NAMALWA (cell line): ENCODE results near the gene MSX2.

Experiments used
- DNase-seq: peaks from one replicate; pipeline ENCODE4 v3.0.0-alpha.2; 2015; ENCODE audit warnings: low spot score

Gene MSX2

DNA sequence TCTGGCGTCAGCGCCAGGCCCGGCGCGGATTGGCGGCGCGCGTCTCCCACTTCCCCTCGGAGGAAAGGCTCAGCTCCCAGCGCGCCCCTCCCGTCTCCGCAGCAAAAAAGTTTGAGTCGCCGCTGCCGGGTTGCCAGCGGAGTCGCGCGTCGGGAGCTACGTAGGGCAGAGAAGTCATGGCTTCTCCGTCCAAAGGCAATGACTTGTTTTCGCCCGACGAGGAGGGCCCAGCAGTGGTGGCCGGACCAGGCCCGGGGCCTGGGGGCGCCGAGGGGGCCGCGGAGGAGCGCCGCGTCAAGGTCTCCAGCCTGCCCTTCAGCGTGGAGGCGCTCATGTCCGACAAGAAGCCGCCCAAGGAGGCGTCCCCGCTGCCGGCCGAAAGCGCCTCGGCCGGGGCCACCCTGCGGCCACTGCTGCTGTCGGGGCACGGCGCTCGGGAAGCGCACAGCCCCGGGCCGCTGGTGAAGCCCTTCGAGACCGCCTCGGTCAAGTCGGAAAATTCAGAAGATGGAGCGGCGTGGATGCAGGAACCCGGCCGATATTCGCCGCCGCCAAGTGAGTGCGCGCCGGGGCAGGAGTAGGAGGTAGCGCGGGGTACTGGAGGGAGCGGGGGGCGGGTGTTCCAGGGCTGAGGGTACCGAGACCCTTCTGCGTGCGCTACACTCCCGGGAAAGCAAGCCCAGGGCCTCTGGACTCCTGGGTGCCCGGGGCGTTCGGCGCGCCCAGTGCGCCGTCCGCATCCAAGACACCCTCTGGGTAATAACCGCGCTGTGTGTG is at the start of gene MSX2:
Gene MSX2 (plus strand): TSS at position 99 of the 777 bp plus-strand sequence. CDS start 78 bp downstream, at position 177.
- no peak for DNase-seq

DNA sequence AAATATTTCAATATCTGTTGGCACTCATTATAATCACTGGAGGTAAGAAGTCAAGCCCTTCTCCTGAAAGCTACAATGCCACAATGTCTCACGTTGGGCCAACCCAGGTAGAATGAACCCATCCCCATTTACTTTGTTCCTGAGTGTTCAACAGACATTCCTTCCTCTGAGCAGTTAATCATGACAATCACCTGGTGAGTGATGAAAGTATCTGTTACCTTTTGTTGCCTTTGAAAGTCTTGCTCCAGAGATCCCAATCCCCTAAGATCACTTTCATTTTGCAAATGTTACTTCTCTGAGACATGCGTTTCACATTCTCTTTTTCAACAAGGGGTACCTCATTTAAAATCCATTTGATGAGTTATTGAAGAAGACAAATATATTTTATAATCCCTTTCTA is 49.3 kb upstream of the MSX2 start:
- DNase-seq = no peak

DNA sequence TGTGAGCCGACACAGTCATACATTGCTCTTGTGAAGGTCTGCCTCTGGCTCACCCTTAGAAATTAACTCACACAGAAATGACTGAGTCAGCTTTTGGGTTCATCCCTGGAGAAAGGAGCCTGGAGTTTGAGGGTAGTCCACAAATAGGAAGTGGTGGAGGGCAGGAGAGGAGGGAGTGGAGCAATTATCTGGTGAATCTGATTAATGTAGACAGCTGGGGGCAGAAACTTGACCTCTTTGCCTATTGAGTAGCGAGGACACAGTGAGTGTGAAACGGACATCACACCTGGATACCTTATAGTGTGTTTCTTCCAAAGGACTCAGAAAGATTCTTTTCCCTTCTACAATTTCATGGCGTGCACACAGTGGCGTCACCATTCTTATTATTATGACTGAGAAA is 48.5 kb upstream of the MSX2 start:
- no peak for DNase-seq

DNA sequence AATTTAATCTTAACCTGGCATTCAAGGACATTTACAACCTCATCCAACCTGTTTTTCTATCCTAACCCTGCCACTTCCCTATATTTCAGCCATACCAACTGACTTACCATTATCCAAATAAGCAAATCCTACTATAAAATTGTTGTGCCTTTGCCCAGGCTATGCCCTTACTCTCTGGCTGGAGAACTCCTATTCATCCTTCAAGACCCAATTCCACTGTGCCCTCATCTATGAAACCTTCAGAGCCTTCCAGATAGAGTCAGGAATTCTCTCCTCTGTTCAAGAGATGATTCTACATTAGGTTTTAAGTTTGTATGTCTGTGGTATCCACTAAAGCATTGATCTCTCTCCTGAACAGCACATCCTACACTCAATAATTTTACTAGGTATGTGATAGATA is 46.3 kb upstream of the MSX2 start:
- DNase-seq = no peak

DNA sequence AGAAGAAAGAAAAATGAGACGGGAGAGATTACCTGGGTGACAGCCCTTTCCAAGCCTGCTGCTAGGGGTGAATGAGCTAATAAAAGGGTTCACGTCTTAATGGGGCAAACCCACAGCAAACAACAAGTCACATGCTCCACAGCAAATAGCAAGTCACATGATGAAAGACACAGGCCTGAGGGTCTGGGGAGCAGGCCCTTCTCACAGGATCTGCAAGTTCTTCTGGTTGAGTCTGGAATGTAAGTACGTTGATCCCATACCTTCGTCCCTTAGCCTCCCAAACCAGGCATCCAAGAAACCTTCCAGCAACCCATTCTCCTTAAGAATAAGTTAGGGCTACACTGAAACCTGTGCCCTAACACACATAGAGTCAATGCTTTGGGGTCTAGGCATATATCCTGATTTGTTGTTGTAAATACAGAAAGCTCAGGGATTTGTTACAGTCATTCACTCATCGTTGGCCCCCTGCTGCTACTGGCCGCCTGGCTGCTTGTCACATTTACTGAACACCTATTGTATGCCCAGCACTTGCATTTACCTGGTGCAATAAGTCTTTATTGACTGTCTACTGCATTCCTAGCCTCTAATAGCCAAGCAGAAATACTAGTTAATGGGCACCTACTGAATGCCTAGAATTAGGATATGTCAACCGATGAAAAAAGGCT is 43.3 kb upstream of the MSX2 start:
- no peak for DNase-seq

DNA sequence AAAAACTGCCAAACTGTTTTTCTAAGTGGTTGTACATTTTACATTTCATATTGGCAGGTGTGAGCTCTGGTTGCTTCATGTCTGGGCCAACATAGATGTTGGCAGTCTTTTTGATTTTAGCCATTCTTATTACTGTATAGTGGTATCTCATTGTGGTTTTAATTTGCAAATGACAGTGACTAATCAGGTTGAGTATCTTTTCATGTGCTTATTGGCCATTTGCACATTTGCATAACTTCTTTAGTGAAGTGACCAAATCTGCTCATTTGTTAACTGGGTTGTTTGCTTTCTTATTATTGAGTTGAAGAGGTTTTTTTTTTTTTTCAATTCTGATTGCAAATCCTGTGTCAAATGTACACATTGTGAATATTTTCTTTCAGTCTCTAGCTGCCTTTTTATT is 36.9 kb upstream of the MSX2 start:
- no peak for DNase-seq

DNA sequence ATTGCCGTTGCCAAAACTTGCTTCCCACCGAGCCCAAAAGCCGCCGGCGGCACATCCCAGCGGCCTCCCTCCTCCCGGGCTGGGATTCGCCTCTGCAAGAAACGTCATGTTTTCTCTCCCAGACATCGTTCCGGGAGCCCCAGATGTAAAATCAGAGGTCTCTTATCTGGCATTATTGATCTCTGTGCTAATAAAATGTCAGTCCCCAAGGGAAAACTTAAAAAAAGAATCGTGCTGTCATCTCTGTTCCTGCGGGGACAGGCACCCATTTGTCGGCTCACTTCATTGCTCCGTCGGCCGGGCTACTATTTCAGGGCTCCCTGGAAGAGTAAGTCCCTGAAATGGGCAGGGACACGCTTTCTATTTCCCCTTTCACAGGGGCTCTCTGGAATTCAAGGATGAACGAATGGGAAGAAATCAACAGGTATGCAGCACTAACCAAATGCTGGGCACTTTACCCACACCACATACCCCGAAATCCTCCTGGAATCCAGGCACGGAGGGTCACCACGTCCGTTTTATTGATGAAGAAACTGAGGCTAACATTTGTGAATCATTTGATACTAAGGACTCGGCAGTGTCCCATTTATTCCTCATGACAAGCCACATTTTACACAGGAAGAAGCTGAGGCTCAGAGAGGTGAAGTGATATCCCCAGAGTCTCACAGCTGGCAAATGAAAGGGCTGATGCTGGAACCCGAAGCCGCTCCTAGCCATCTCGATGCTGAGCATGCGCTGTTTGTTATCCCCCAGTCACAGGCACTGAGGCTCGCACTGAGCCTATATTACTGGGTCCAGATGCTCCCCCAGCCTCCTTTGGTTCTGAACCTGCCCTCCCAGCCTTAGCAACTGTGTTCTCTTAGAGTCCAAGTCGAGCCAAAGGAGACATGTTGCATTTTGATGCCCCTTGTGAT is 35.7 kb upstream of the MSX2 start:
- no peak for DNase-seq

DNA sequence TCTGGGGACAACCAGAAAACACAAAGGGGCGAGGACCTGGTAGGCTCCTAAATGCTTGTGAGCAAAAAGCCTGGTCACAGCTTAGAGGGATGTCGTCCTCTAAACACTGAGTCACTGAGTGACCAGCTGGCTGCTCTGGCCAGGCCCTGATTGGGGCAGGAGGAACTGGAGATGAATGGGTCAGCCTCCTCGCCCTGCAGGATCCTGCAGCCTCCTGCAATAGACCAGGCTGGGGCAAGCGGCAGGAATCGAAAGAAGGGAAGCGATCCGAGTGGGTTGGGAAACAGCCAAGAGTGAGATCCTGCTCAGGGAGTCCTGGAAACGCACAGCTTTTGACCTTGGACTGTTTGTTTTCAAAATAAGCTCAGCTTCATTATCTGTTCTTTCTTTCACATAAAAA is 34.1 kb upstream of the MSX2 start:
- no peak for DNase-seq

DNA sequence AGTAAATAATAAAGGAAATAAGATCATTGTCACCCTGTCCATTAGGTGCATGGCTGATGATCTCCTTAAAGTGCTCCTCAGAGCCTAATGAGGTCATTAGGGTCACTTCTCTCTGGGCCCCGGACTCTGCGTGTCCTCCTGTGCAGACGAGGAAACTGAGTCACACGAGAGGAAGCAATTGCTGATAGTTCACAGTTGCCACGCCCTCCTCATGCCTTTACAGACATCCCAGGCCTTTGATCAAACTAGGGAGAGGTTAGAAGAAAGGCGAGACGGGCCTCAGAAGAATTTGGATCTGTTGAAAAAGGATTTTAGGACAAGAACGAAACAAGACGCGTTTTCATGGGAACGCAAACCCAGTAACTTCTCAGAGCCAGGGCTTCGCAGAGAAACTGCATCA is 32.0 kb upstream of the MSX2 start:
- no peak for DNase-seq

DNA sequence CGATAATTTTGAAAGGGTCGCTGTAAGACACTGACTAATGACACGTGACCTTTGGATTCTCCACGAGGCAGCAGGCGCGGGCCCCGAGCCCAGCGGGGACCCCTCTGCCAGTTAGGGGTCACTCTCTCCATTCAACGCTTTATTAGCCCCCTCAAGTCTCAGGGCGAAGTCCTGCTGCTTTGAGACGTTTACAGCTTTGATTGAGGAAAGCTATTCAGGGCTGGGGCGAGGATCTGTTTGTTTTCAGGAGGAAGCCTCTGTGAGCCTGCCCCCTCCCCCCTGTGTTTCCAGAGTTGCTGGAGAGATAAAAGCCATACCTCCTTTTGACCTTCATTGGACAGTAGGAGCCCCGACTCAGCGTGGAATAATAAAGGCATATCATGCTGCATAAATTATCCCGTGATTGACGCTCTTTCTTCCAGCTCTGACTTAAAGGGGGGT is 31.4 kb upstream of the MSX2 start:
- no peak for DNase-seq

DNA sequence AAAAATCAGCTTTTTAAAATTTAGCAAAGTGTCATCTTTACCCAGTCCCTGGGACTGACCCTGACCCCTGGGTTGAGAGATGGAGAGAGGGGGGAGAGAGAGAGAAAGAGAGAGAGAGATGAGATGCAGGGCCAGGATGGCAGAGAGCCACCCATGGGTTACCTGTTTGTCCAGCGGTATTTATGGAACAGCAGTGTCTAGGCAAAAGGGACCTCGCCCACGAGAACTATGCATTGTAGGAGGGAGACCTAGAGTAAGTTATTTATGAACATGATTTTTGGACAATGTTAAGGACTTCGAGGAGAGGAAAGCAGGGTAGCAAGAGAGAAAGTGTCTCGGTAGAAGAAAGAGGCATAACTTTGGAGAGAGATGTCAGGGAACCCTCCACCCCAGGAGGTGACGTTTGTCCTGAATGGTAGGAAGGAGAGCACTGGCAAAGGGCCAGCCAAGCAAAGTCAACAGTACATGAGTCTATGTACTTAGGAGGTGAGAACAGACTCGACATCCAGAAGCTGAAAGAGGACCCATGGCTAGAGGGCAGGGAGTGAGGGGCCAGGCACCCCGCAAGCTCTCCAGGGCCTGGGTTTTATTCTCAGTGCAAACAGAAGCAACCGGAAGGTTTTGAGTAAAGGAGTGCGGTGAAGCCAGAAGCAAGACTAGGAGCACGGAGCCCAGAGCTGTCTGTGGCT is 30.5 kb upstream of the MSX2 start:
- no peak for DNase-seq

DNA sequence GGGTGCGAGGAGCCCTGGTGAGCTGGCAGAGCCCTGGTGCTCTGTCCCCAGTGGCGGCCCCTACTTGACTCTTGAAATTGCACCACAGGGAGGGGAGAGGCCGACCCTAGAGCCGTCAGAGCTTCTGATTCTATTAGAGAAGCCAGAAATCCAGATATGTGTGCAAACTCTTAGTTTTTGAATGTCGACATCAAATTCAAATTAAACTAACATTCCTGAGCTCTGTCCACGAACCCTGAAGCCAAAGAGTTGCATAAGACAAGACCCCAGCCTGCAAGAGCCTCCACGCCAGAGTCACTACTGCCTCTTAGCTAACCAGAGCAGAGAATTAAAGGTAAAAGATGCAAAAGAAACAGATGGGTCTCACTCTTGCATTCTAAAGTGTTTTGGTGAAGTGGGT is 29.8 kb upstream of the MSX2 start:
- DNase-seq = no peak

DNA sequence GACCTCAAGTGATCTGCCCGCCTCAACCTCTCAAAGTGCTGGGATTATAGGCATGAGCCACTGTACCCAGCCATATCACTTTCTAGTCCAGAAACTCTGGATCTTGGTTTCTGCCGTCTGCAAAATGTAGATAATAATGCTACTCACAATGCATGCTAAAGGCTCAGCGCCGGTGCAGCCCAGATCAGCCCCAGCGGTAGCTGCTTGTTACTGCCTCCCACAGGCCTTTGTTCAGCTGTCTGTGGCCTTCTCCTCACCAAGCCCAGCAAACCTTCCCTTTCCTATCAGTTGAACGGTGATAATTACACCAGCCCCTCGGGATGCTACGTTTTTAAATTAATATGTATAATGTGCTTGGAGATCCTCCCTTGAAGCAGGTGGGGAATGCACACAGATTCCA is 26.2 kb upstream of the MSX2 start:
- DNase-seq = no peak

DNA sequence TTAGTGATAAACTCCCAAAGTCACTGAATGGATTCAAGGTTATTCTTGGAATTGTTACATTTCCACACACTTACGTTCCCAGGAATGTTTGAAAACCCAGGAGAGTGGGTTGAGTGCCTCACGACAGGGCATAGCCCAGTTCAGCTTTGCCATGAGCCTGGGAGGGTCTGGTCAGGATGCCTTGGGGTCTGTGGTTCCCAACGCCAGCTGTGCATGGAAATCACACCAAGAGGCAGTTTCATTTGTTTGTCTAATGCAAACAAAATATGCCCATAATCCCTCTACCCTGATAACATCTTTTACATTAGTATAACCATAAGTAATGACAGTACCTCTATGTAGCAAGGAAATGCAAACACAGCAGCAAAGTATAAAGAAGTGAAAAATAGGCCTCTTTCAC is 25.3 kb upstream of the MSX2 start:
- no peak for DNase-seq

DNA sequence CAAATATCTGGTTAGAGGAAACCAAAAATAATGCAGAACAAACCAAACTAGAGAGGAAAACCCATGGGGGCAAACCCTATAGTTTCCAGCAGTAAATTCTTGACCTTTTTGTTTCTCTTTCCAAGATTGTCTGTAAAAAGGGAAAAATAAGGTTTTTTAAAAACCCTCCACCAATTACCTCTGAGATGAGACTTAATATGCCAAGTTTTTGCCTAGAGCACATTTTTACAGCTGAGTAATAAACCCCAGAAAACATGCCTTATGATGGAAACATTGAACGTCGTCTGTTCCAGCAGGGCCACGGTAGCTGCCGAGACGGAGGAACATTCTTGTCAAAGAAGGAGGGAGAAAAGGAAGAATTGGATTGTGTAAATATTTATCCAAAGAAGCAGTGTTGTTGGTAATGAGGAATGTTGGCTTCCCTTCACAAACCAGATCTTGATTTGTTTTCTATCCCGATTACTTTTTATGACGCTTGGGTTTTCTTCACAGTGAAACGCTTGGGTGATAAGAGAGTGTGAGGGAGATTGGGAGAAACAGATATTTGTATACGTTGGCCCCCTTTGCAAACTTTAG is 17.3 kb upstream of the MSX2 start:
- no peak for DNase-seq

DNA sequence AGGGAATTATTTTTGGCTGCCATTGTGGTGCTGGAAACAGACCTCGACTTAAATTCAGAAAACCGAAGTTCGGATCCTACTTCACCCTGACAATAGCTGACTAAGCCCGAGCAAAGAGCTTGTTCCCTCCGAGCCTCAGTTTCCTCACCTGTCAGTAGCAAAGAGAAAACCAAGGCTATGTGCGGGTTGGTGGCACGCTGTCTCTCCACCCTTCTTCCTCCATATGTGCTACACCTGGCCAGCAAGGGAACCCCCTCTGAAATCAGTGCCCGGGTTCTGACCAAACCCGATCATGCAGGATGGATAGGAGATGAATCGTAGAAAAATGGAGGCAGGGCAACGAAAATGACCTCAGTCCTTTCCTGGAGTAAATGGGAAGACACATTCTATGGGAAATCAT is 16.7 kb upstream of the MSX2 start:
- DNase-seq = no peak

DNA sequence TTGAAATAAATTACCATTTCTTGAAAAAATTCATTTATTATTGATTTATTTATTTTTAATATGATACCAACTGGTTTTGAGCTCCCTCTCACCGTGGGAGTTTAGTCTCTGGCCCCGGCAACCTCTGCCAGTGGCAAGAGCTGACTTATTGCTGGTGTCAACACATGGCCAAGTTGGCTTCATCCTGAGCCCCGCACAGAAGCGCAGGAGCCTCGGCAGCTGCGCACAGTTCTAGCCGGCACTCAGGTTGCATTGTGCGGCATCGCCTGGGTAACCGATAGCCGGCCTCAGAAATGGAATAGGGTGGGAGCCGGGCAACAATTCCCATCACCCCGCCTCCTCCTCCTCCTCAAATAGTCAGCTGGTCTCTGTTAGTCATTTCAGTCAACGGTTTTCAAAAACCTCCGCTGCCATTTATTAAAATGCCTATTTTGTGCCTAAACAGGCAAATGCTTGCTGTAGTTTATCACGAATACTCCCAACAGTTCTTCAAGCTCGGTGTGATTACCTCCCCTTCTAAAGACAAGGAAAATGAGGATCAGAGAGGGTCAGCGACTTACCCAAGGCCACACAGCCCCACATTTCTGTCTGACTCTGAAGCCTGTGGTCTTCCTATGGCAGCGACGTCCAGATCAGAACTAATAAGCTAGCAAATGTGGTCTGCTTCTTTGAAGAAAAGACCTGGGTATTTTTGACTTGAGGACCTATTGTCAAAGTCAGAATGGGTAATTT is 15.7 kb upstream of the MSX2 start:
- no peak for DNase-seq

DNA sequence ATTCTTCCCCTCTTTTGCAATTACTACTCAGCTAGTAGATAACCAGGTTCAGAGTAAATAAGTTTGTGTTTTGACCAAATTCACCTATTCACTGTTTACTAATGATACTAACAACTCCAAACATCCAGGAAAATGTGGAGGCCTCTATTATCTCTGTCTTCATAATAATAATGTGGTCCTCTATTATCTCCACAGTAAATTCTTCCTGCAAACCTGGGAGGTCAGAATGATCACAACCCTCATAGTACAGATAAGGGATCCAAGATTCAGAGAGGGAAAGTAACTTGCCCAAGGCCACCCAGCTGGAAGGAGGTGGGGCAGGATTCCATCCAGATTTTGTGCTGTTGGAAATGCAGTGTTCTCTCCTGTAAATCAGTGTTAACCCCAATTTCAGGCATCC is 9.6 kb upstream of the MSX2 start:
- no peak for DNase-seq

DNA sequence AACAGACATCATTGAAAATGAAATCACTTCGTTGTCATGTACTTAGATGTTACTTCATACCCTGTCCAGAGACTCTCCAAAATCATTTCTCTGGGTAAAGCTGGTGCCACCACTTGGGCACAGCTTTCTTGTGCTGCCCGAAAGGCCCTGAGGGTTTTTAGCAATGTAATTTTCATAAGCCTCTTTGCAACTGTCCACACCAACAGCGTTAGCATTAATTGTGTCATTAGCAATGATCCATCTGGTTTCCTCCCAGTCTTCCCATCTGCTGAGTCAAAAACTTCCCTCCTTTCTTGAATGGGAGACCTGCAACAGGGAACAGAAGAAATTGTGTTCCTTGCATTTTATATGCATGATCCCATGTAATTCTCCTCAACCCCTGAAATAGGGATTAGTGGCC is 8.6 kb upstream of the MSX2 start:
- no peak for DNase-seq

DNA sequence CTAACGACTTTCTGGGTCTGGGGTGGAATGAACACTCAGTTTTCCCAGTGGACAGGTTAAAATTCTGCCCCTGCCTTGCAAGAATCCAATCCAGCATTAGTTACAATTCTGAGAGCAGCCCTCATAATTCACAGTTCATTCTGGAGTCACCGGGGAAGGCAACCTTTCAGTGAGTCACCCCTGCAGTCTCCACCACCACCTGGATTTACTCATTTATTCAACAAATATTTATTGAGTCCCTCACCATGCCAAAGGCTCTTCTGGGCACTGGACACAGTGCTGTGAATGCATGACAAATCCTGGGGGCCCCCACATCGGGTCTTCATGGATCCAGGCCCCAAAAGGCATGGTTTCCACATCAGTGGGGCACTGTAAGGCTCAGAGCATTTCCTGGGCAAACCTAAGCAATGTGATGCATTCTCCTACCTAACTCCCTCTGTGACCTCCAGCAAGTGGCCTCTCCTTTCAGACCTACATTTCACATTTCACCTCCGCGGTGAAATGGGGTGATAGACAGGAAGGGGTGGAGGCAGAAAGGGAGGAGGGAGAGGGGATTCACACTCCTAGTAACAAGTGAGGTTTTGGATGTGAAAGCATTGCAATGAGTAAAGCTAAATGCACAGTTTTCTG is 6.4 kb upstream of the MSX2 start:
- DNase-seq = no peak
